Endothelial cell (in vitro differentiated cells): ENCODE data around the gene NKD1. TPM values are rescaled to one million over a fixed set of nuclear protein-coding genes. Genes with fewer than 3 reads are reported as not detected.

Experiments used
- DNase-seq: peaks from one replicate; pipeline ENCODE4 v3.0.0; 2021; ENCODE audit warnings: low spot score
- H3K27ac Mint-ChIP-seq: one replicate; pipeline ENCODE4 v1.8.0; 2021; ENCODE audit warnings: mixed read lengths, inconsistent platforms; ENCODE audit not compliant: unreplicated experiment
- H3K27me3 Mint-ChIP-seq: one replicate; pipeline ENCODE4 v1.8.0; 2021; ENCODE audit warnings: mild to moderate bottlenecking, moderate library complexity, mixed read lengths, inconsistent platforms; ENCODE audit not compliant: unreplicated experiment
- H3K36me3 Mint-ChIP-seq: one replicate; pipeline ENCODE4 v1.8.0; 2021; ENCODE audit warnings: mild to moderate bottlenecking, low read depth, mixed read lengths, inconsistent platforms; ENCODE audit not compliant: unreplicated experiment
- H3K4me1 Mint-ChIP-seq: one replicate; pipeline ENCODE4 v1.8.0; 2021; ENCODE audit warnings: mild to moderate bottlenecking, mixed read lengths, inconsistent platforms; ENCODE audit not compliant: unreplicated experiment
- H3K4me3 Mint-ChIP-seq: one replicate; pipeline ENCODE4 v1.8.0; 2021; ENCODE audit warnings: mild to moderate bottlenecking, mixed read lengths, inconsistent platforms; ENCODE audit not compliant: unreplicated experiment
- H3K9me3 Mint-ChIP-seq: one replicate; pipeline ENCODE4 v1.8.0; 2021; ENCODE audit warnings: mixed read lengths, inconsistent platforms; ENCODE audit not compliant: unreplicated experiment
- CTCF ChIP-seq: fragments of 200-600 bp; sonication (generic); IDR thresholded peaks from one replicate; pipeline ENCODE4 v1.5.0; 2021; ENCODE audit warnings: antibody characterized with exemption; ENCODE audit not compliant: unreplicated experiment
- total RNA-seq: library from RNA; stranded (reverse); fragmentation: NEBNext Ultra II Directional; extraction: Animal tissue kit (Norgen Biotek cat#: 25700); gene quantifications from one replicate; pipeline ENCODE4 v1.2.1, GENCODE V29; 2021; ENCODE audit not compliant: unreplicated experiment

NKD1 gene
- total RNA-seq, 1 donor from 2014 or later: 2.4 TPM

GRCh38 chr16:50662306-50662940 is 114.2 kb downstream of the NKD1 start:
- DNase-seq: no peak
- H3K4me1 Mint-ChIP-seq: no peaks in the 10 kb centered on the region
- no peaks in the 10 kb centered on the region for H3K9me3 Mint-ChIP-seq
- H3K27ac Mint-ChIP-seq: no peak overlapping the region
- no peak overlapping the region for H3K4me3 Mint-ChIP-seq
- peaks cover 5% of the 10 kb centered on the region for H3K36me3 Mint-ChIP-seq
- no peak for TF ChIP-seq CTCF
- no peaks in the 10 kb centered on the region for H3K27me3 Mint-ChIP-seq

GRCh38 chr16:50664270-50664669 is 116.1 kb downstream of the NKD1 start:
- Mint-ChIP-seq H3K27me3 (peaks cover 7% of the 10 kb centered on the region), H3K4me1 (peaks cover 14% of the 10 kb centered on the region), H3K4me3 (no peak overlapping the region), H3K27ac (no peak overlapping the region), H3K9me3 (no peaks in the 10 kb centered on the region), H3K36me3 (peaks cover 5% of the 10 kb centered on the region)
- DNase-seq: no peak
- no peak for TF ChIP-seq CTCF

- peak; percentile 95 for TF ChIP-seq CTCF
- no peak overlapping the region for H3K4me3 Mint-ChIP-seq
- peaks cover 15% of the 10 kb centered on the region for H3K4me1 Mint-ChIP-seq
- H3K27ac Mint-ChIP-seq: no peak overlapping the region
- peak; percentile 96 for DNase-seq
- peaks cover 8% of the 10 kb centered on the region for H3K27me3 Mint-ChIP-seq
- peaks cover 5% of the 10 kb centered on the region for H3K36me3 Mint-ChIP-seq
- no peaks in the 10 kb centered on the region for H3K9me3 Mint-ChIP-seq
These were observed 117.1 kb downstream of the NKD1 start for GRCh38 chr16:50665128-50665878.

GRCh38 chr16:50666658-50667496 is 118.7 kb downstream of the NKD1 start:
- TF ChIP-seq CTCF: no peak
- no peaks in the 10 kb centered on the region for H3K9me3 Mint-ChIP-seq
- no peak overlapping the region for H3K27ac Mint-ChIP-seq
- peaks cover 15% of the 10 kb centered on the region for H3K4me1 Mint-ChIP-seq
- H3K36me3 Mint-ChIP-seq: peaks cover 11% of the 10 kb centered on the region
- no peak for DNase-seq
- peaks cover 12% of the 10 kb centered on the region for H3K27me3 Mint-ChIP-seq
- no peak overlapping the region for H3K4me3 Mint-ChIP-seq
